ENCODE measurements around the gene ADCY2.

ADCY2 gene

GRCh38 chr5:7866196-7866595 is 470.3 kb downstream of the ADCY2 start:
- no peak for ATAC-seq
- TF ChIP-seq ZNF8 (CRISPR knock-in tag; IDR thresholded peaks at IDR 0.05) (no peak), CSRNP3 (CRISPR knock-in tag; IDR thresholded peaks at IDR 0.05) (no peak), ISL1 (CRISPR knock-in tag; IDR thresholded peaks at IDR 0.05) (no peak), ZFP3 (CRISPR knock-in tag; IDR thresholded peaks at IDR 0.05) (no peak), RARB (CRISPR knock-in tag; IDR thresholded peaks at IDR 0.05) (no peak), CSDC2 (CRISPR knock-in tag; IDR thresholded peaks at IDR 0.05) (no peak), OSR1 (CRISPR knock-in tag; IDR thresholded peaks at IDR 0.05) (no peak), ZC3H10 (CRISPR knock-in tag; IDR thresholded peaks at IDR 0.05) (no peak), SNAI2 (CRISPR knock-in tag; IDR thresholded peaks at IDR 0.05) (no peak), ARNTL (CRISPR knock-in tag; IDR thresholded peaks at IDR 0.05; ENCODE audit: borderline replicate concordance, low read depth) (no peak), ZFP30 (CRISPR knock-in tag; IDR thresholded peaks at IDR 0.05) (no peak), TOX (CRISPR knock-in tag; IDR thresholded peaks at IDR 0.05; ENCODE audit: borderline replicate concordance) (no peak), TSHZ2 (CRISPR knock-in tag; IDR thresholded peaks at IDR 0.05) (no peak), ZNF565 (CRISPR knock-in tag; conservative IDR thresholded peaks at IDR 0.05; ENCODE audit: low read depth) (no peak), BACH2 (CRISPR knock-in tag; IDR thresholded peaks at IDR 0.05; ENCODE audit: borderline replicate concordance) (no peak), TCF4 (CRISPR knock-in tag; IDR thresholded peaks at IDR 0.05; ENCODE audit: borderline replicate concordance) (no peak), PPARA (CRISPR knock-in tag; IDR thresholded peaks at IDR 0.05; ENCODE audit: borderline replicate concordance) (no peak)

GRCh38 chr5:7867260-7867659 is 471.3 kb downstream of the ADCY2 start:
- TF ChIP-seq PATZ1 (CRISPR knock-in tag; IDR thresholded peaks at IDR 0.05; ENCODE audit: borderline replicate concordance) (no peak), PPARA (CRISPR knock-in tag; IDR thresholded peaks at IDR 0.05; ENCODE audit: borderline replicate concordance) (no peak), SNAI2 (CRISPR knock-in tag; IDR thresholded peaks at IDR 0.05) (no peak)
- ATAC-seq: no peak

- peak; percentile 19 for ATAC-seq
- no peak for TF ChIP-seq GLIS3 (CRISPR knock-in tag; IDR thresholded peaks at IDR 0.05)
- no peak for TF ChIP-seq ZNF565 (CRISPR knock-in tag; conservative IDR thresholded peaks at IDR 0.05; ENCODE audit: low read depth)
- no peak for TF ChIP-seq ZNF70 (CRISPR knock-in tag; IDR thresholded peaks at IDR 0.05)
- TF ChIP-seq ZFP30 (CRISPR knock-in tag; IDR thresholded peaks at IDR 0.05): no peak
- TF ChIP-seq ZFP3 (CRISPR knock-in tag; IDR thresholded peaks at IDR 0.05): no peak
- TF ChIP-seq SNAI2 (CRISPR knock-in tag; IDR thresholded peaks at IDR 0.05): no peak
- no peak for TF ChIP-seq CSRNP3 (CRISPR knock-in tag; IDR thresholded peaks at IDR 0.05)
- TF ChIP-seq TSHZ2 (CRISPR knock-in tag; IDR thresholded peaks at IDR 0.05): no peak
- TF ChIP-seq OSR1 (CRISPR knock-in tag; IDR thresholded peaks at IDR 0.05): no peak
- no peak for TF ChIP-seq ISL1 (CRISPR knock-in tag; IDR thresholded peaks at IDR 0.05)
- TF ChIP-seq RARB (CRISPR knock-in tag; IDR thresholded peaks at IDR 0.05): no peak
- TF ChIP-seq ZNF8 (CRISPR knock-in tag; IDR thresholded peaks at IDR 0.05): no peak
- TF ChIP-seq TCF4 (CRISPR knock-in tag; IDR thresholded peaks at IDR 0.05; ENCODE audit: borderline replicate concordance): no peak
- TF ChIP-seq PPARA (CRISPR knock-in tag; IDR thresholded peaks at IDR 0.05; ENCODE audit: borderline replicate concordance): no peak
- TF ChIP-seq BACH2 (CRISPR knock-in tag; IDR thresholded peaks at IDR 0.05; ENCODE audit: borderline replicate concordance): no peak
- no peak for TF ChIP-seq CREB5 (CRISPR knock-in tag; IDR thresholded peaks at IDR 0.05; ENCODE audit: low read depth)
- no peak for TF ChIP-seq ARNTL (CRISPR knock-in tag; IDR thresholded peaks at IDR 0.05; ENCODE audit: borderline replicate concordance, low read depth)
Measured at GRCh38 chr5:7868427-7868772, 472.5 kb downstream of the ADCY2 start.

Measured in SK-N-SH treated with all-trans-retinoic acid at 6 μM for 48 hours (cell line).